T-helper 1 cell treated with Interleukin-12 subunit alpha and Interleukin-12 subunit beta and Interleukin-4 antibody, amounts not matched to agents 30 ng/mL and 1 ng/mL, for 36 hours (primary cell): ENCODE data around the gene CSNK1G2. TPM values are rescaled to one million over a fixed set of nuclear protein-coding genes. Genes with fewer than 3 reads are reported as not detected.

Experiments used
- intact Hi-C: fragments of 100-400 bp; cut with micrococcal nuclease; formaldehyde crosslinking; loops from one replicate; pipeline ENCODE4 v1.15.1; 2024
- total RNA-seq: library from RNA; stranded (reverse); gene quantifications from 2 replicates; pipeline ENCODE4 v1.2.3, GENCODE V29; 2022

Gene CSNK1G2
- total RNA-seq, 1 donor from 2014 or later, result 129 TPM

- intact Hi-C loops, result no loop called here
Measured at GRCh38 chr19:1917926-1918325, 23.0 kb upstream of the CSNK1G2 start.

- intact Hi-C loops, result no loop called here
Measured at GRCh38 chr19:1918975-1919374, 22.0 kb upstream of the CSNK1G2 start.

GRCh38 chr19:1920644-1921043, 20.3 kb upstream of the CSNK1G2 start:
- intact Hi-C loops, result no loop called here

GRCh38 chr19:1921326-1921725, 19.6 kb upstream of the CSNK1G2 start:
- intact Hi-C loops, result no loop called here

GRCh38 chr19:1921825-1922224, 19.1 kb upstream of the CSNK1G2 start:
- intact Hi-C loops, result no loop called here

GRCh38 chr19:1922803-1923202, 18.2 kb upstream of the CSNK1G2 start:
- intact Hi-C loops, result no loop called here

- intact Hi-C loops, result no loop called here
Measured at GRCh38 chr19:1923319-1923718, 17.7 kb upstream of the CSNK1G2 start.

- intact Hi-C loops, result no loop called here
Measured at GRCh38 chr19:1924320-1924961, 16.5 kb upstream of the CSNK1G2 start.

- intact Hi-C loops, result loop anchor here (5.0 kb wide), 1 partner anchor 157 kb away; no protein-coding TSS in a partner anchor
Measured at GRCh38 chr19:1925544-1925943, 15.4 kb upstream of the CSNK1G2 start.

- intact Hi-C loops, result loop anchor here (1.0 to 5.0 kb wide), 3 partner anchors 24 to 153 kb away; partner anchors contain the start of genes ADAT3 and SCAMP4
Measured at GRCh38 chr19:1929021-1929742, 11.8 kb upstream of the CSNK1G2 start.

- intact Hi-C loops, result no loop called here
Measured at GRCh38 chr19:1931445-1931844, 9.5 kb upstream of the CSNK1G2 start.

- intact Hi-C loops, result no loop called here
Measured at GRCh38 chr19:1932395-1932794, 8.6 kb upstream of the CSNK1G2 start.

GRCh38 chr19:1933244-1933643, 7.7 kb upstream of the CSNK1G2 start:
- intact Hi-C loops, result no loop called here

- intact Hi-C loops, result no loop called here
Measured at GRCh38 chr19:1933942-1934341, 7.0 kb upstream of the CSNK1G2 start.

GRCh38 chr19:1935484-1936208, 5.3 kb upstream of the CSNK1G2 start:
- intact Hi-C loops, result no loop called here

- intact Hi-C loops, result no loop called here
Measured at GRCh38 chr19:1936430-1936829, 4.5 kb upstream of the CSNK1G2 start.

GRCh38 chr19:1936916-1937610, 3.9 kb upstream of the CSNK1G2 start:
- intact Hi-C loops, result no loop called here

- intact Hi-C loops, result no loop called here
Measured at GRCh38 chr19:1938071-1938470, 2.9 kb upstream of the CSNK1G2 start.

- intact Hi-C loops, result loop anchor here (2.0 kb wide), 1 partner anchor 68 kb away; no protein-coding TSS in a partner anchor
Measured at GRCh38 chr19:1942078-1942933, 1.3 kb downstream of the CSNK1G2 start.

- intact Hi-C loops, result loop anchor here (2.0 kb wide), 1 partner anchor 68 kb away; no protein-coding TSS in a partner anchor
Measured at GRCh38 chr19:1942934-1943555, 2.1 kb downstream of the CSNK1G2 start.
